Tibial artery (tissue), 4 donors: Measurements from ENCODE around the gene DMD.
"Not testable (repeated sequence)": the region's sequence is repeated elsewhere in the genome, so short reads cannot be mapped to it uniquely, and the experiment has no call there.

Source experiments
- DNase-seq, 2 donors: peaks; one replicate each; pipeline ENCODE4 v3.0.0-alpha.2; 2019
- H3K27ac ChIP-seq, 2 donors: fragments of 200-600 bp; sonication (generic) in 1 of 2; 1 replicate in 1 of 2; 2 replicates in 1 of 2; pipeline ENCODE4 v1.5.1; 2018 to 2019; ENCODE audit warnings: mild to moderate bottlenecking in 1 of 2
- H3K27me3 ChIP-seq, 2 donors: fragments of 200-600 bp; sonication (generic) in 1 of 2; one replicate each; pipeline versions ENCODE4 v1.5.1 to v1.6.0; 2016 to 2019
- H3K36me3 ChIP-seq, 3 donors: fragments of 200-600 bp; sonication (generic) in 2 of 3; one replicate each; pipeline ENCODE4 v1.5.1; 2016 to 2019; ENCODE audit warnings: mild to moderate bottlenecking in 2 of 3
- H3K4me1 ChIP-seq, 4 donors: fragments of 200-600 bp; sonication (generic) in 2 of 4; 1 replicate in 3 of 4; 2 replicates in 1 of 4; pipeline ENCODE4 v1.5.1; 2016 to 2019
- H3K4me3 ChIP-seq, 2 donors: fragments of 200-600 bp; sonication (generic) in 1 of 2; 1 replicate in 1 of 2; 2 replicates in 1 of 2; pipeline ENCODE4 v1.5.1; 2018 to 2019; ENCODE audit warnings: mild to moderate bottlenecking in 2 of 2
- H3K9me3 ChIP-seq, 3 donors: fragments of 200-600 bp; sonication (generic) in 1 of 3; one replicate each; pipeline ENCODE4 v1.5.1; 2016 to 2019
- CTCF ChIP-seq, 2 experiments: fragments of 200-600 bp in 1 of 2; fragments of 450-650 bp in 1 of 2; IDR thresholded peaks; one replicate each; pipeline ENCODE4 v1.5.1; 2017 to 2019; ENCODE audit warnings: antibody characterized with exemption in 2 of 2, mild to moderate bottlenecking in 1 of 2, moderate library complexity in 1 of 2
- intact Hi-C: fragments of 100-400 bp; cut with DNase I; formaldehyde crosslinking; loops from one replicate; pipeline ENCODE4 v1.15.0; 2023; ENCODE audit warnings: low total_unique reads

Gene DMD

GRCh38 chrX:32708542-32708941, 502.8 kb downstream of the DMD start:
- H3K4me1 ChIP-seq: no peaks in the 10 kb centered on the region
- H3K36me3 ChIP-seq: no peaks in the 10 kb centered on the region
- DNase-seq: no peak
- H3K27me3 ChIP-seq: no peaks in the 10 kb centered on the region
- TF ChIP-seq CTCF (IDR thresholded peaks at IDR 0.05): no peak
- no peaks in the 10 kb centered on the region for H3K9me3 ChIP-seq
- intact Hi-C loops: no loop called here
- no peak overlapping the region for H3K27ac ChIP-seq
- no peak overlapping the region for H3K4me3 ChIP-seq

GRCh38 chrX:32705385-32705784, 506.0 kb downstream of the DMD start:
- H3K27me3 ChIP-seq, H3K27ac ChIP-seq, H3K36me3 ChIP-seq, DNase-seq, intact Hi-C loops, H3K4me1 ChIP-seq, H3K9me3 ChIP-seq, H3K4me3 ChIP-seq: not testable (repeated sequence)

- intact Hi-C loops: no loop called here
- H3K4me1 ChIP-seq: no peaks in the 10 kb centered on the region
- no peaks in the 10 kb centered on the region for H3K36me3 ChIP-seq
- H3K9me3 ChIP-seq: no peaks in the 10 kb centered on the region
- TF ChIP-seq CTCF (IDR thresholded peaks at IDR 0.05): no peak
- H3K27me3 ChIP-seq: no peaks in the 10 kb centered on the region
- H3K4me3 ChIP-seq: no peak overlapping the region
- DNase-seq: no peak
- no peak overlapping the region for H3K27ac ChIP-seq
Observed at GRCh38 chrX:32687379-32687778, 524.0 kb downstream of the DMD start.

GRCh38 chrX:32678487-32678886, 532.9 kb downstream of the DMD start:
- no peaks in the 10 kb centered on the region for H3K4me1 ChIP-seq
- no peak overlapping the region for H3K27ac ChIP-seq
- H3K27me3 ChIP-seq: no peaks in the 10 kb centered on the region
- intact Hi-C loops: no loop called here
- TF ChIP-seq CTCF (IDR thresholded peaks at IDR 0.05): no peak
- H3K36me3 ChIP-seq: no peaks in the 10 kb centered on the region
- no peaks in the 10 kb centered on the region for H3K9me3 ChIP-seq
- no peak overlapping the region for H3K4me3 ChIP-seq
- DNase-seq: no peak

- Histone ChIP-seq H3K9me3 (no peaks in the 10 kb centered on the region), H3K4me1 (no peaks in the 10 kb centered on the region), H3K27ac (no peak overlapping the region), H3K27me3 (no peaks in the 10 kb centered on the region), H3K36me3 (no peaks in the 10 kb centered on the region), H3K4me3 (no peak overlapping the region)
- TF ChIP-seq CTCF (IDR thresholded peaks at IDR 0.05): no peak
- no peak for DNase-seq
- intact Hi-C loops: no loop called here
Observed at GRCh38 chrX:32673193-32673592, 538.2 kb downstream of the DMD start.

- intact Hi-C loops: no loop called here
Observed at GRCh38 chrX:32662516-32662915, 548.8 kb downstream of the DMD start.

More at GRCh38 chrX:32662516-32662915, 548.8 kb downstream of the DMD start:
- Histone ChIP-seq H3K36me3 (no peaks in the 10 kb centered on the region), H3K4me1 (peaks cover 0 to 9% (median 0%) of the 10 kb centered on the region in 4 donors), H3K9me3 (no peaks in the 10 kb centered on the region), H3K27ac (no peak overlapping the region), H3K4me3 (no peak overlapping the region), H3K27me3 (no peaks in the 10 kb centered on the region)
- DNase-seq: no peak
- TF ChIP-seq CTCF (IDR thresholded peaks at IDR 0.05): no peak
